OCI-LY1 (cell line): Measurements from ENCODE around the gene C16orf54.

ENCODE experiments used
- H2AFZ ChIP-seq: fragments of 200-600 bp; sonication (generic), shearing (Covaris generic); 2 replicates; pipeline ENCODE4 v1.6.0; 2014; ENCODE audit warnings: antibody characterized with exemption, mild to moderate bottlenecking, low read length
- H3F3A ChIP-seq: fragments of 200-600 bp; sonication (generic), shearing (Covaris generic); 2 replicates; pipeline ENCODE4 v1.6.0; 2014; ENCODE audit warnings: mild to moderate bottlenecking, antibody characterized with exemption, low read length, moderate library complexity; ENCODE audit not compliant: insufficient read depth
- H3K27ac ChIP-seq: fragments of 200-600 bp; sonication (generic); 2 replicates; pipeline ENCODE4 v1.5.1; 2014; ENCODE audit warnings: low read length, mixed run types, mild to moderate bottlenecking, low read depth; ENCODE audit not compliant: poor library complexity, severe bottlenecking
- H3K27me3 ChIP-seq: fragments of 200-600 bp; sonication (generic); 2 replicates; pipeline ENCODE4 v1.6.0; 2014; ENCODE audit warnings: antibody characterized with exemption, mild to moderate bottlenecking, low read length, moderate library complexity; ENCODE audit not compliant: insufficient read depth
- H3K36me3 ChIP-seq: fragments of 200-600 bp; sonication (generic); 2 replicates; pipeline ENCODE4 v1.6.1; 2014; ENCODE audit warnings: mild to moderate bottlenecking, antibody characterized with exemption, low read length, moderate library complexity, mixed read lengths; ENCODE audit not compliant: insufficient read depth
- H3K4me1 ChIP-seq: fragments of 200-600 bp; sonication (generic); 2 replicates; pipeline ENCODE4 v1.5.1; 2014; ENCODE audit warnings: mild to moderate bottlenecking, low read length, moderate library complexity; ENCODE audit not compliant: insufficient read depth, severe bottlenecking
- H3K4me2 ChIP-seq: fragments of 200-600 bp; sonication (generic), shearing (Covaris generic); 2 replicates; pipeline ENCODE4 v1.6.1; 2014; ENCODE audit warnings: low read length
- H3K4me3 ChIP-seq: fragments of 200-600 bp; sonication (generic); 2 replicates; pipeline ENCODE4 v1.5.1; 2014; ENCODE audit warnings: low read length, low read depth, mild to moderate bottlenecking, mixed read lengths; ENCODE audit not compliant: poor library complexity, severe bottlenecking
- H3K79me2 ChIP-seq: fragments of 200-600 bp; shearing (Covaris generic); 2 replicates; pipeline ENCODE4 v1.6.1; 2016; ENCODE audit warnings: mixed run types, low read length, mixed read lengths; ENCODE audit not compliant: insufficient read depth
- H3K9ac ChIP-seq: fragments of 200-600 bp; sonication (generic), shearing (Covaris generic); 2 replicates; pipeline ENCODE4 v1.6.1; 2014; ENCODE audit warnings: mild to moderate bottlenecking, low read length, mixed read lengths
- H3K9me2 ChIP-seq: fragments of 200-600 bp; sonication (generic), shearing (Covaris generic); 2 replicates; pipeline ENCODE4 v1.6.1; 2014; ENCODE audit warnings: low read depth, mild to moderate bottlenecking, low read length, mixed read lengths
- H3K9me3 ChIP-seq: fragments of 200-600 bp; shearing (Covaris generic); 2 replicates; pipeline ENCODE4 v1.6.1; 2014; ENCODE audit warnings: low read length, mixed read lengths
- H4K20me1 ChIP-seq: fragments of 200-600 bp; sonication (generic), shearing (Covaris generic); 2 replicates; pipeline ENCODE4 v1.6.0; 2016; ENCODE audit warnings: mild to moderate bottlenecking, low read length; ENCODE audit not compliant: insufficient read depth
- EZH2 ChIP-seq: fragments of 200-600 bp; sonication (generic), shearing (Covaris generic); IDR thresholded peaks from 2 replicates; pipeline ENCODE4 v1.8.0; 2017; ENCODE audit warnings: borderline replicate concordance, mixed run types, mild to moderate bottlenecking, antibody characterized with exemption, low read length, moderate library complexity, mixed read lengths
- TF ChIP-seq, protein P1 (sequence below): fragments of 200-600 bp; sonication (generic), shearing (Covaris generic); IDR thresholded peaks from 2 replicates; pipeline ENCODE4 v1.5.1; 2017; ENCODE audit warnings: mild to moderate bottlenecking, antibody characterized with exemption, low read length, moderate library complexity, mixed read lengths

Gene C16orf54

GRCh38 chr16:29714972-29715371 lies 30.8 kb downstream of the C16orf54 start:
- TF ChIP-seq, protein P1, sequence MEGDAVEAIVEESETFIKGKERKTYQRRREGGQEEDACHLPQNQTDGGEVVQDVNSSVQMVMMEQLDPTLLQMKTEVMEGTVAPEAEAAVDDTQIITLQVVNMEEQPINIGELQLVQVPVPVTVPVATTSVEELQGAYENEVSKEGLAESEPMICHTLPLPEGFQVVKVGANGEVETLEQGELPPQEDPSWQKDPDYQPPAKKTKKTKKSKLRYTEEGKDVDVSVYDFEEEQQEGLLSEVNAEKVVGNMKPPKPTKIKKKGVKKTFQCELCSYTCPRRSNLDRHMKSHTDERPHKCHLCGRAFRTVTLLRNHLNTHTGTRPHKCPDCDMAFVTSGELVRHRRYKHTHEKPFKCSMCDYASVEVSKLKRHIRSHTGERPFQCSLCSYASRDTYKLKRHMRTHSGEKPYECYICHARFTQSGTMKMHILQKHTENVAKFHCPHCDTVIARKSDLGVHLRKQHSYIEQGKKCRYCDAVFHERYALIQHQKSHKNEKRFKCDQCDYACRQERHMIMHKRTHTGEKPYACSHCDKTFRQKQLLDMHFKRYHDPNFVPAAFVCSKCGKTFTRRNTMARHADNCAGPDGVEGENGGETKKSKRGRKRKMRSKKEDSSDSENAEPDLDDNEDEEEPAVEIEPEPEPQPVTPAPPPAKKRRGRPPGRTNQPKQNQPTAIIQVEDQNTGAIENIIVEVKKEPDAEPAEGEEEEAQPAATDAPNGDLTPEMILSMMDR = no peak
- TF ChIP-seq EZH2 = no peak
- no peak overlapping the region for H3K4me2 ChIP-seq

GRCh38 chr16:29714396-29714795 lies 31.4 kb downstream of the C16orf54 start:
- Histone ChIP-seq H3K27me3 (no peaks in the 10 kb centered on the region), H3K9me2 (no peaks in the 10 kb centered on the region), H3K27ac (peak overlapping the region; percentile 30), H3K4me3 (no peak overlapping the region), H3K36me3 (no peaks in the 10 kb centered on the region), H3K9ac (no peak overlapping the region), H3K4me2 (no peak overlapping the region), H3K9me3 (no peaks in the 10 kb centered on the region), H4K20me1 (no peaks in the 10 kb centered on the region), H2AFZ (no peak overlapping the region), H3K79me2 (no peaks in the 10 kb centered on the region), H3K4me1 (peaks cover 32% of the 10 kb centered on the region), H3F3A (no peaks in the 10 kb centered on the region)
- no peak for TF ChIP-seq EZH2
- TF ChIP-seq, protein P1 = no peak

More at GRCh38 chr16:29714972-29715371, 30.8 kb downstream of the C16orf54 start:
- H3K27me3 ChIP-seq = no peaks in the 10 kb centered on the region
- no peaks in the 10 kb centered on the region for H3K9me2 ChIP-seq
- H3F3A ChIP-seq = no peaks in the 10 kb centered on the region
- H2AFZ ChIP-seq = no peak overlapping the region
- H4K20me1 ChIP-seq = no peaks in the 10 kb centered on the region
- no peak overlapping the region for H3K9ac ChIP-seq
- H3K4me1 ChIP-seq = peaks cover 30% of the 10 kb centered on the region
- no peaks in the 10 kb centered on the region for H3K9me3 ChIP-seq
- no peaks in the 10 kb centered on the region for H3K79me2 ChIP-seq
- H3K4me3 ChIP-seq = no peak overlapping the region
- H3K36me3 ChIP-seq = no peaks in the 10 kb centered on the region
- H3K27ac ChIP-seq = peak overlapping the region; percentile 30

DNA sequence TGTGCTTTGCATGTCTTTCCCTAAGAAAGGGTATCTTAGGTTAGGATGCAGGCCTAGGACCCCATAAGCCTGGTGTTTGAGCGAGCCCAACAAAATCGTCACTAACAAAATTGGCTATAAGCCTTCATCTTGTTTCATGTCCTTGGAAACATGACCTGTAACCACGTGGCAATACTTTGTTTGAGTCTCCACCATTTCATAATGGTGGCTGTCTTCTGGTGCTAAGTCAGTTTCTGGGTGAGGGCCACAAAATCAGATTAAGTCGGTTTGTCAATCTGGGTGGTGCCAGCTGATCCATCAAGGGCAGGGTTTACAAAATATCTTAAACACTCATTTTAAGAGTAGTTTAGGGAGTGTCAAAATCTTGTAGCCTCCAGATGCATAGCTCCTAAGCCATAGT lies 33.0 kb downstream of the C16orf54 start:
- no peaks in the 10 kb centered on the region for H3K36me3 ChIP-seq
- TF ChIP-seq EZH2 = no peak
- TF ChIP-seq, protein P1 = no peak
- H3K9me2 ChIP-seq = no peaks in the 10 kb centered on the region
- peaks cover 33% of the 10 kb centered on the region for H3K4me1 ChIP-seq
- no peak overlapping the region for H3K4me2 ChIP-seq
- H3K9ac ChIP-seq = no peak overlapping the region
- H3K79me2 ChIP-seq = no peaks in the 10 kb centered on the region
- no peak overlapping the region for H3K4me3 ChIP-seq
- H4K20me1 ChIP-seq = no peaks in the 10 kb centered on the region
- no peaks in the 10 kb centered on the region for H3K27me3 ChIP-seq
- H3K9me3 ChIP-seq = 0 out of 2 replicates have a peak, but pooled peaks cover 3% of the 10 kb centered on the region
- H2AFZ ChIP-seq = no peak overlapping the region
- H3K27ac ChIP-seq = no peak overlapping the region
- no peaks in the 10 kb centered on the region for H3F3A ChIP-seq
